ENCODE data around the gene SPSB3.

Gene SPSB3

DNA sequence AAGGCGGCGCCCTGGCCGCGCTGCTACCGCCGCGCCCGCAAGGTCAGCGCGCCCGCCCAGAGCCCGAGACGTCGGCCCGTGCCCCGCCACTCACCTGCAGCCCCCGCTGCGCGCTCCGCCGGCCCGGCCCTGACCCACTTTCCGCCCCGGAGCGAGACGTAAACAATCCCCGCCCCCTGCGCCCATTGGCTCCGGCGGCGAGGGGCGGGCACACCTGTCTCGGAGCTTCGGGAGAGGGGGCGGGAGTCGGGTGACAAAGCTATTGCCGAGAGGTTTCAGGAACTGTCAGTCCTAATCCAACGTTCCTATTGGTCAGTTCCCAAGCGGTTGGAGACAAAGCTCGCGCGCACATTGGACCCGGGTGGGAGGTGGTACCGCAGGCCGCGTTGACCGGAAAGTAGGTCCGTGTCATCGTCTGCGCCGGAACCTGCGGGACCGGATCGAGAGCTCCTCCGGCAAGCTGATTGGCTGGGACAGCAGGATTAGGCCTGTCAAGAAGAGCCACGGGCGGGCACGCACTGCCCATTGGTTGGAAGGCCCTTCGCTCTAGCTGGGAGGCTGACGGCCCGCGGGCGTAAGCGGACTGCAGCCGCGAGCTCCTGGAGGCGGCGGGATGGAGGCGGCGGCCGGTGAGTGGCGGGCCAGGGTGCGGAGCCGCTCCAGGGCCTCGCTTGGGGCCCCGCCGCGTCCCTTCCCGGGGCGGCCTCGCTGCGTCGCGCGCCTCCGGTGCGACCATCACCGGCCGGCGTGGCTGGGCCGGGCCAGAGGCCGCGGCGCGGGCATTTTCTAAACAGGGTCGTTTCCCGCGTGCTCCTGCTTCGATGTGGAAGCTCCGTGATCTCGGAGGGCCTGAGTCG, at the start of gene SPSB3, which contains the start of gene NUBP2 (continued):
- TF ChIP-seq ZNF792 (tag by site-specific recombination; IDR thresholded peaks at IDR 0.05), result no peak
- TF ChIP-seq, protein P1, sequence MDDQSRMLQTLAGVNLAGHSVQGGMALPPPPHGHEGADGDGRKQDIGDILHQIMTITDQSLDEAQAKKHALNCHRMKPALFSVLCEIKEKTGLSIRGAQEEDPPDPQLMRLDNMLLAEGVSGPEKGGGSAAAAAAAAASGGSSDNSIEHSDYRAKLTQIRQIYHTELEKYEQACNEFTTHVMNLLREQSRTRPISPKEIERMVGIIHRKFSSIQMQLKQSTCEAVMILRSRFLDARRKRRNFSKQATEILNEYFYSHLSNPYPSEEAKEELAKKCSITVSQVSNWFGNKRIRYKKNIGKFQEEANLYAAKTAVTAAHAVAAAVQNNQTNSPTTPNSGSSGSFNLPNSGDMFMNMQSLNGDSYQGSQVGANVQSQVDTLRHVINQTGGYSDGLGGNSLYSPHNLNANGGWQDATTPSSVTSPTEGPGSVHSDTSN (CRISPR knock-in tag; IDR thresholded peaks at IDR 0.05), result peak; percentile 98
- TF ChIP-seq ZNF623 (tag by site-specific recombination; IDR thresholded peaks at IDR 0.05), result no peak
- no peak for TF ChIP-seq ZBTB21 (tag by site-specific recombination; IDR thresholded peaks at IDR 0.05)

DNA sequence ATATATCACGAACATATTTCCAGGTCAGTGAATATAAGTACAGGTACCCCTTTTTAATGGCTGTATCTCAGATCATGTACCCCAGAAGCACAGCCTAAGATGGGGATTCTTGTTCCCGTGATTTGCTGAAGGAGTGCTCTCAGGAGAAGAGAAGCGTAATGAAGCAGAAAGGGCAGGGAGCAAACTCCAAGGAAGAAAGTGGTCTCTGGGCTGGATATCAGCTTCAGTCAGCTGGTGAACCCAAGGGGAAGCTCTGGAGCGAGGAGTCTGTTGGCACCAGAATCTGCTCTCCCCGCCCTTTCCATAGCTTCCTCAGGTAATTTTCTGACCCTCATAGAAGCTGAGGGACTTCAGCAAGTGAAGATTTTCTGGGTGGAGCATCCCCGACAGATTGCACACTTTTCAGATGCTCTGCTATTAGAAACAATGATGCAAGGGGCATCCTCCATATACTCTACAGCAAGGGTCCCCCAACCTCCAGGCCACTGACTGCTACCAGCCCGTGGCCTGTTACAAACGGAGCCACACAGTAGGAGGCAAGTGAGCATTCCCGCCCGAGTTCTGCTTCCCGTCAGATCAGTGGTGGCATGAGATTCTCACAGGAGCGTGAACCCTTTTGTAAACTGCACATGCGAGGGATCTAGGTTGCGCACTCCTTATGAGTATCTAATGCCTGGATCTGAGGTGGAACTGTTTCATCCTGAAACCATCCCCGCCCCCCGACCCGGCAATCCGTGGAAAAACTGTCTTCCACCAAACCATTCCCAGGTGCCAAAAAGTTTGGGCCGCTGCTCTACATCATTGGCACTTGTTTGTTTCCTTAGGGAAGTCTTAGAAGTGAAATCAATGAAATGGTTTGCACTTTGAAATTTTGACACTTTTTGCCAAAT, 49.1 kb upstream of the SPSB3 start:
- H3K4me3 ChIP-seq (ENCODE audit: low read depth, low read length), result no peak overlapping the region
- CTCF ChIA-PET, result interaction anchor here (0.6 kb wide), 1 partner anchor 16 kb away, joined by 3 read pairs; no protein-coding TSS in a partner anchor
- POLR2A ChIA-PET, result no interaction called here
- TF ChIP-seq RBAK (tag by site-specific recombination; IDR thresholded peaks at IDR 0.05), result no peak
- no peak for TF ChIP-seq ZNF701 (tag by site-specific recombination; IDR thresholded peaks at IDR 0.05)
- no peak for TF ChIP-seq ZNF266 (tag by site-specific recombination; IDR thresholded peaks at IDR 0.05; ENCODE audit: low read depth)
- TF ChIP-seq, protein P2, sequence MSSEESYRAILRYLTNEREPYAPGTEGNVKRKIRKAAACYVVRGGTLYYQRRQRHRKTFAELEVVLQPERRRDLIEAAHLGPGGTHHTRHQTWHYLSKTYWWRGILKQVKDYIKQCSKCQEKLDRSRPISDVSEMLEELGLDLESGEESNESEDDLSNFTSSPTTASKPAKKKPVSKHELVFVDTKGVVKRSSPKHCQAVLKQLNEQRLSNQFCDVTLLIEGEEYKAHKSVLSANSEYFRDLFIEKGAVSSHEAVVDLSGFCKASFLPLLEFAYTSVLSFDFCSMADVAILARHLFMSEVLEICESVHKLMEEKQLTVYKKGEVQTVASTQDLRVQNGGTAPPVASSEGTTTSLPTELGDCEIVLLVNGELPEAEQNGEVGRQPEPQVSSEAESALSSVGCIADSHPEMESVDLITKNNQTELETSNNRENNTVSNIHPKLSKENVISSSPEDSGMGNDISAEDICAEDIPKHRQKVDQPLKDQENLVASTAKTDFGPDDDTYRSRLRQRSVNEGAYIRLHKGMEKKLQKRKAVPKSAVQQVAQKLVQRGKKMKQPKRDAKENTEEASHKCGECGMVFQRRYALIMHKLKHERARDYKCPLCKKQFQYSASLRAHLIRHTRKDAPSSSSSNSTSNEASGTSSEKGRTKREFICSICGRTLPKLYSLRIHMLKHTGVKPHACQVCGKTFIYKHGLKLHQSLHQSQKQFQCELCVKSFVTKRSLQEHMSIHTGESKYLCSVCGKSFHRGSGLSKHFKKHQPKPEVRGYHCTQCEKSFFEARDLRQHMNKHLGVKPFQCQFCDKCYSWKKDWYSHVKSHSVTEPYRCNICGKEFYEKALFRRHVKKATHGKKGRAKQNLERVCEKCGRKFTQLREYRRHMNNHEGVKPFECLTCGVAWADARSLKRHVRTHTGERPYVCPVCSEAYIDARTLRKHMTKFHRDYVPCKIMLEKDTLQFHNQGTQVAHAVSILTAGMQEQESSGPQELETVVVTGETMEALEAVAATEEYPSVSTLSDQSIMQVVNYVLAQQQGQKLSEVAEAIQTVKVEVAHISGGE (tag by site-specific recombination; conservative IDR thresholded peaks at IDR 0.05; ENCODE audit: low read depth), result no peak
- no peak for TF ChIP-seq ZFP69B (tag by site-specific recombination; IDR thresholded peaks at IDR 0.05)
- TF ChIP-seq, protein P1 (CRISPR knock-in tag; IDR thresholded peaks at IDR 0.05), result no peak
- no peak for TF ChIP-seq ZNF707 (tag by site-specific recombination; IDR thresholded peaks at IDR 0.05)
- no peak for TF ChIP-seq ZBTB21 (tag by site-specific recombination; IDR thresholded peaks at IDR 0.05)
- no peaks in the 10 kb centered on the region for H3K9me3 ChIP-seq (ENCODE audit: control insufficient read depth, insufficient read depth, low read depth, low read length)
- no peaks in the 10 kb centered on the region for H3K4me1 ChIP-seq (ENCODE audit: control insufficient read depth, insufficient read depth, low read length)
- H3K27ac ChIP-seq (ENCODE audit: extremely low read depth, low read depth, low read length), result no peak overlapping the region
- H3K36me3 ChIP-seq (ENCODE audit: control insufficient read depth in 2 of 2, insufficient read depth in 1 of 2, low read length in 2 of 2), result peaks cover 0 to 15% of the 10 kb centered on the region in 2 experiments; a peak in 1 of 3 replicates

DNA sequence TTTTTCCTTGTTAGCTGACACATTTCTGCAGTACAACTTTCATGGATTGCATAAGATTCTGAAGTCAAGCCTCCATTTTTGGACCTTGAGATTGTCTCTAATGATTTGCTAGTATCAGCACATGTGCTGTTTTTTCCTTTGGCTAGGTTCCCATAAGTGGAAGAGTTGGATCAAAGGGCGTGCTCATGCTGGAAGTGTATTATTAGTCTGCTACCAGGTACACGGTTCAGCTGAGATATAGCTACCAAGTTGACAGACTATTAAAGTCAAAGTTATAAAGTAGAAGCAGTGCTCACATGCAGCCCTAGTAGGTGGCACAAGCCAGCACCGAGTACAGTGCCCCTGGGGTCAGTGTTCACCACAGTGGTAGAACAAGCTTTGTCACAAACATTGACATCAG, 47.8 kb upstream of the SPSB3 start:
- Histone ChIP-seq H3K36me3 (ENCODE audit: control insufficient read depth in 2 of 2, insufficient read depth in 1 of 2, low read length in 2 of 2) (peaks cover 0 to 15% of the 10 kb centered on the region in 2 experiments; a peak in 1 of 3 replicates), H3K4me3 (ENCODE audit: low read depth, low read length) (no peak overlapping the region), H3K9me3 (ENCODE audit: control insufficient read depth, insufficient read depth, low read depth, low read length) (no peaks in the 10 kb centered on the region), H3K27ac (ENCODE audit: extremely low read depth, low read depth, low read length) (no peak overlapping the region), H3K4me1 (ENCODE audit: control insufficient read depth, insufficient read depth, low read length) (no peaks in the 10 kb centered on the region)
- ChIA-PET CTCF (no interaction called here), POLR2A (no interaction called here)
- TF ChIP-seq ZNF785 (tag by site-specific recombination; IDR thresholded peaks at IDR 0.05) (no peak), ZNF114 (tag by site-specific recombination; IDR thresholded peaks at IDR 0.05) (no peak), ZNF169 (tag by site-specific recombination; IDR thresholded peaks at IDR 0.05) (no peak), IKZF3 (tag by site-specific recombination; IDR thresholded peaks at IDR 0.05) (no peak), ZNF155 (tag by site-specific recombination; IDR thresholded peaks at IDR 0.05) (no peak), HOXC10 (CRISPR knock-in tag; IDR thresholded peaks at IDR 0.05) (no peak), KLF9 (tag by site-specific recombination; IDR thresholded peaks at IDR 0.05; ENCODE audit: low read depth) (no peak), ZNF391 (tag by site-specific recombination; IDR thresholded peaks at IDR 0.05; ENCODE audit: borderline replicate concordance, low read depth) (no peak), EGR2 (tag by site-specific recombination; IDR thresholded peaks at IDR 0.05; ENCODE audit: low read depth) (no peak), ZSCAN23 (tag by site-specific recombination; IDR thresholded peaks at IDR 0.05) (no peak)
- TF ChIP-seq, protein P3, sequence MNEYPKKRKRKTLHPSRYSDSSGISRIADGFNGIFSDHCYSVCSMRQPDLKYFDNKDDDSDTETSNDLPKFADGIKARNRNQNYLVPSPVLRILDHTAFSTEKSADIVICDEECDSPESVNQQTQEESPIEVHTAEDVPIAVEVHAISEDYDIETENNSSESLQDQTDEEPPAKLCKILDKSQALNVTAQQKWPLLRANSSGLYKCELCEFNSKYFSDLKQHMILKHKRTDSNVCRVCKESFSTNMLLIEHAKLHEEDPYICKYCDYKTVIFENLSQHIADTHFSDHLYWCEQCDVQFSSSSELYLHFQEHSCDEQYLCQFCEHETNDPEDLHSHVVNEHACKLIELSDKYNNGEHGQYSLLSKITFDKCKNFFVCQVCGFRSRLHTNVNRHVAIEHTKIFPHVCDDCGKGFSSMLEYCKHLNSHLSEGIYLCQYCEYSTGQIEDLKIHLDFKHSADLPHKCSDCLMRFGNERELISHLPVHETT (tag by site-specific recombination; IDR thresholded peaks at IDR 0.05), result no peak
- TF ChIP-seq, protein P4, sequence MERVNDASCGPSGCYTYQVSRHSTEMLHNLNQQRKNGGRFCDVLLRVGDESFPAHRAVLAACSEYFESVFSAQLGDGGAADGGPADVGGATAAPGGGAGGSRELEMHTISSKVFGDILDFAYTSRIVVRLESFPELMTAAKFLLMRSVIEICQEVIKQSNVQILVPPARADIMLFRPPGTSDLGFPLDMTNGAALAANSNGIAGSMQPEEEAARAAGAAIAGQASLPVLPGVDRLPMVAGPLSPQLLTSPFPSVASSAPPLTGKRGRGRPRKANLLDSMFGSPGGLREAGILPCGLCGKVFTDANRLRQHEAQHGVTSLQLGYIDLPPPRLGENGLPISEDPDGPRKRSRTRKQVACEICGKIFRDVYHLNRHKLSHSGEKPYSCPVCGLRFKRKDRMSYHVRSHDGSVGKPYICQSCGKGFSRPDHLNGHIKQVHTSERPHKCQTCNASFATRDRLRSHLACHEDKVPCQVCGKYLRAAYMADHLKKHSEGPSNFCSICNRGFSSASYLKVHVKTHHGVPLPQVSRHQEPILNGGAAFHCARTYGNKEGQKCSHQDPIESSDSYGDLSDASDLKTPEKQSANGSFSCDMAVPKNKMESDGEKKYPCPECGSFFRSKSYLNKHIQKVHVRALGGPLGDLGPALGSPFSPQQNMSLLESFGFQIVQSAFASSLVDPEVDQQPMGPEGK (tag by site-specific recombination; IDR thresholded peaks at IDR 0.05), result no peak
